Renal cortex interstitium (tissue), 11 donors: ENCODE measurements around the gene PIP5K1B. TPM values are rescaled to one million over a fixed set of nuclear protein-coding genes. Genes with fewer than 3 reads are reported as not detected.
"Not testable (repeated sequence)": the region's sequence is repeated elsewhere in the genome, so short reads cannot be mapped to it uniquely, and the experiment has no call there.

Source experiments
- DNase-seq, 11 donors: peaks; one replicate each; pipeline ENCODE4 v3.0.0-alpha.2; 2013; ENCODE audit warnings: low read depth in 9 of 11, low spot score in 4 of 11; ENCODE audit errors: extremely low read depth in 1 of 11
- polyA plus RNA-seq, 3 donors: library from polyadenylated mRNA; unstranded; fragments of 120-200 nt; gene quantifications; one replicate each; pipeline ENCODE4 v1.2.1, GENCODE V29; 2013; ENCODE audit not compliant: insufficient read length in 3 of 3

The PIP5K1B gene
- polyA plus RNA-seq, 3 donors = 6.3 to 8.4 (median 6.6) TPM

DNA sequence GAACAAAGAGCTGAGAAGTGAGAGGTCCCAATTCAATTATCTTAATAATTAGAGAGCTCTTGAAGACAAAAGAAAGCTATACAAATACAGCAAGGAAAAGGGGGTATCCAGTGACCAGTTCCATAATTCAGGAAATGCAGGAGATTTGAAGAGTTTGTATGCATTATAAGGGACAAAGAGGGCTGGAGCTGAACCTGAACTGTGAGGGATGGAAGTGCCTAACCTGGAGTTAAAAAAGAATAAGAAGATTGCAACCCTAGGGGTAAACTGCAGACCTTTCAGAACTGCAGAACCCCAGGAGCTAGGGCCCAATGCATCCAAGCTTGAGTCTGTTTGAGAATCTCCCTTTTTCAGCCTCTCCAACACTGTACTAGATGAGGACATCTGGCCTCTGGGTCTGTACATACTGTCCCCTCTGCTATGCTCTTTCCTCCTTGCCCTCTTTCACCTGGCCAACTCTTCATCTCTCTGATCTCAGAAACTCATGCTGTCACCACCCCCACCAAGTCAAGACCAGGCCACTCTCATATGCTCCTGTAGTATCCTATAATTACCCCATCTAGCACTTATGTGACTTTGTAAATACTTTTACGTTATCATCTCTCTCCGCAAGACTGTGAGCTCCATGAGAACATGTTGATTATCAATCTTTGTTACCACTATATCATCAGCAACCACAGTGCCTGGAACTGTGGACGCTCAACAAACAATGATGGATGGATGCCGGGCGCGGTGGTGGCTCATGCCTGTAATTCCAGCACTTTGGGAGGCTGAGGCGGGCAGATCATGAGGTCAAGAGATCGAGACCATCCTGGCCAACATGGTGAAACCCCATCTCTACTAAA lies 315.5 kb downstream of the PIP5K1B start:
- no peak for DNase-seq

DNA sequence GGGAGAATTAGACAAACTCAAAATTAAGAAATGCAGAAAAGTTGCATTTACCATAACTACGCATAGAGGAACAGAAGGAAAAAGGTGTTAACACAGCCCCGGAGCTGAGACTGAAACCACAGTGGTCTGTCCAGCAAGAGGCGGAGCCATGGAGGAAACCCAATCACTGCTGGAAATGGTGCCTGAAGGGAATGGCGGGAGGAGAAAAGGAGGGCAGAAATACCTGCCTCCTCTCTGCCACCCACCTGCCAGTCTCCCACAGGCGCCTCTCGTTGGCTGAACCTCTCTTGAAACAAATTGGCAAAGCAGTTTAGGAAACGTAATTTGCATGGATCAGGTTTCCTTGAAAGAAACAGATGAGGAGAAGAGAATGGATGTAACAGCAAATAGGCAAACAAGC lies 318.6 kb downstream of the PIP5K1B start:
- no peak for DNase-seq

DNA sequence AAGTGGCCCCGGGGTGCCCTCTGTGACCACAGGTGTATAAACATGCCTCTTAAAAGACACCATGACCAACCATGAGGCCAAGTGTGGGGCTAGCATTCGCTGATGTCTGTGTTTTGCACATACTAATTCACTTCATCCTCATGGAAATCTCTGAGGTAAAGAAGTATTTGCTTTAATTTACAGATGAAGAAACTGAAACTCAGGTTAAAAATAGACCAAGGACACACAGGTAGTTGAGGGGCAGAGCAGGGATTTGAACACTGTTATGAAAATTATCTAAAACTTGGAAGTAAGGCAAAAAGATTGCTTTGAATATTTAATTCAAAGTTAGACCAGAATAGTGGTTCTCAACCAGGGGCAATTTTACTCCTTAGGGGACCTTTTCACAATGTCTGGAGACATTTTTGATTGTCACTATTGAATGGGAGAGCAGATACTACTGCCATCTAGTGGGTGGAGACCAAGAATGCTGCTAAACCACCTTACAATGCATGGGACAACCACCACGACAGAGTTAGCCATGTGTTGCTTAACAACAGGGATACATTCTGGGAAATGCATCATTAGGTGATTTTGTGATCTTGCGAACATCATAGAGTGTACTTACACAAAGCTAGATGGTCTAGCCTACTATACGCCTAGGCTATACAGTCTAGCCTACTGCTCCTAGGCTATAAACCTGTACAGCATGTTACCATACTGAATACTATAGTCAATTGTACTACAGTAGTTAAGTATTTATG lies 322.5 kb downstream of the PIP5K1B start:
- DNase-seq = peak in 9 of 11 donors; percentile 31 to 51 (median 43)

DNA sequence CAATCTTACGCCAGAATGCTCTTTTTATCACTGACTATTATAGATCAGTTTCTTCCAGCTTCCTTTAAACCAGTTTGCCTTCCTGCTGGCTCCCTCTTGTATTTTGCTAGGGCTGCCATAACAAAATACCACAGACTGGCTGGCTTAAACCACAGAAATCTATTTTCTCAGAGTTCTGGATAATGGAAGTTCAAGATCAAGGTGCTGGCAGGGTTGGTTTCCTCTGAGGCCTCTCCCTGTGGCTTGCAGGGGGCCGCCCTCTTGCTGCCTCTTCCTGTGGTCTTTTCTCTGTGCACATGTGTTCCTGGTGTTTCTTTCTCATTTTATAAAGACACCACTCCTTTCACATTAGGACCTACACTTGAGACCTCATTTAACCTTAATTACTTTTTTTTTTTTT lies 323.7 kb downstream of the PIP5K1B start:
- no peak for DNase-seq

DNA sequence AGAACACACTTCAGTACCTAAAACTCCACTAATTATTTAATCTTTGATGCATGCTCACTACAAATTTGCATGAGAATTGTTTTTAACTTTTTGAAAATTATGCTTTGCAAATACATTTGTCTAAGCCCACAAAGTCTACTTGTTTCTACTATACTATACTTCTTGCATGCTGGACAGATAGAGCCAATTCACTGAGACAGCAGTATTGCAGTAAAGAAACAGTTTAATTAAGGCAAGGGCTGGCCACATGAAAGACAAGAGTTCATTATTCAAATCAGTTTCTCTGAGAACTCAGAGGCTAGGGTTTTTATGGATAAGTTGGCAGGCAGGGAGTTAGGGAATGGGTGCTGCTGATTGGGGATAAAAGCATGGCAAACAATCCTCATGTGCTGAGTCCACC lies 324.5 kb downstream of the PIP5K1B start:
- no peak for DNase-seq

DNA sequence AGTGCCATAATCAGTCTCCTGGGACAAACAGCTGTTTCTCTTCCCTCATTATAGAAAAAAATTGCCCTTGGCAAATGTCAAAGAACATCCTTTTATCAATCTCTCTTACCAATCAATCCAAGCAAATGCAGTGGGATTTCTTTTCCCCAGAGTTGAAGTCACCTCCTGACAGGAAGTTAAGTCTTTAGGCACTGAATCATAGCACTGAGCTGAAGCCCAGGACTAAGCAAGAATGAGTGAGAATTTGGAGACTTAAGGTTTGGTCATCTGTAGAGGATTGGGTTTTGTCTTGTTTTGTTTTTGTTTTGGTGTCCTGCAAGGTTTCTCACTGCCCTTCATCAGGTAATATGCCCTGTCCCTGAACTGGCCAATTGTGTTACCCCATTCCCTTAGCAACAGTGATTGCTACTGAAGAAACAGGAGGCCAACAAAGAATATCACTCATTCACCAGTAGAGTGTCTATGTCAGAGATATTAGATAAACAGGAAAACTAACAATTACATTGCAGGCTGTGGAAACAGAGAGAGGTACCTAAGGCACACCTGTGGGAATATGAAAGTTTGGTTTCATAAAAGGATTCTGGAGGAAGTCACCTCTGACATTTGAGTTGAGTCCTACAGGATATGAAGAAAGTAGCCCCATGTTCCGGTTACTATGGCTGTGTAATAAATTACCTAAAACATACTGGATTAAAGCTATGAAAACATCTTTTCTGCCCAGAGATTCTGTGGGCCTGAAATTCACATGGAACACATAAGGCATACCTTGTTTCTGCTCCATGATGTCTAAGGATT lies 326.0 kb downstream of the PIP5K1B start:
- DNase-seq = no peak

DNA sequence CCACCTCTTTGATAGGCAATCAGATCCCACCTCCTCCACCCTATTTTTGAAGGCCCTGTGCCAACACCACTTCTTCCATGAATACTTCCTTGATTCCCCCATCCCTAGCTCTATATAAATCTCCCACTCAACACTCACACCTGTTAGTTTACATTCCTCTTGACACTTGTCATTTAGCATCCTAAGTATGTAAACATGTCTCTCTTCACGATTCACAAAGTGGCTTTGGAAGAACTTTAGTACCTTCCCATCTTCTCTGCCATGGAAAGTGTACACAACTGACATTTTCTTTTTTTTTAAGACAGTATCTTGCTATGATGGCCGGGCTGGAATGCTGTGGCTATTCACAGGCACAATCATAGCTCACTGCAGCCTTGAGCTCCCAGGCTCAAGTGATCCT lies 329.0 kb downstream of the PIP5K1B start:
- no peak for DNase-seq

DNA sequence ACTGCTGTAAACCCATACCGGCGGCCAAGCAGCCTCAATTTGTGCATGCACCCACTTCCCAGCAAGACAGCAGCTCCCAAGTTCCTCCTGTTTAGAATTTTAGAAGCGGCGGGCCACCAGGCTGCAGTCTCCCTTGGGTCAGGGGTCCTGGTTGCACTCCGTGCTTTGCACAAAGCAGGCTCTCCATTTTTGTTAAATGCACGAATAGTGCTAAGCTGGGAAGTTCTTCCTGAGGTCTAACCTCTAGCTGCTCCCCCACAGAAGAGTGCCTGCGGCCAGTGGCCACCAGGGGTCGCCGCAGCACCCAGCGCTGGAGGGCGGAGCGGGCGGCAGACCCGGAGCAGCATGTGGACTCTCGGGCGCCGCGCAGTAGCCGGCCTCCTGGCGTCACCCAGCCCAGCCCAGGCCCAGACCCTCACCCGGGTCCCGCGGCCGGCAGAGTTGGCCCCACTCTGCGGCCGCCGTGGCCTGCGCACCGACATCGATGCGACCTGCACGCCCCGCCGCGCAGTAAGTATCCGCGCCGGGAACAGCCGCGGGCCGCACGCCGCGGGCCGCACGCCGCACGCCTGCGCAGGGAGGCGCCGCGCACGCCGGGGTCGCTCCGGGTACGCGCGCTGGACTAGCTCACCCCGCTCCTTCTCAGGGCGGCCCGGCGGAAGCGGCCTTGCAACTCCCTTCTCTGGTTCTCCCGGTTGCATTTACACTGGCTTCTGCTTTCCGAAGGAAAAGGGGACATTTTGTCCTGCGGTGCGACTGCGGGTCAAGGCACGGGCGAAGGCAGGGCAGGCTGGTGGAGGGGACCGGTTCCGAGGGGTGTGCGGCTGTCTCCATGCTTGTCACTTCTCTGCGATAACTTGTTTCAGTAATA lies 330.6 kb downstream of the PIP5K1B start, which contains the start of gene FXN:
Gene FXN (plus strand): TSS at position 315 of the 871 bp plus-strand sequence. CDS start 31 bp downstream, at position 346.
- DNase-seq = peak; percentile 48 to 81 (median 70)

DNA sequence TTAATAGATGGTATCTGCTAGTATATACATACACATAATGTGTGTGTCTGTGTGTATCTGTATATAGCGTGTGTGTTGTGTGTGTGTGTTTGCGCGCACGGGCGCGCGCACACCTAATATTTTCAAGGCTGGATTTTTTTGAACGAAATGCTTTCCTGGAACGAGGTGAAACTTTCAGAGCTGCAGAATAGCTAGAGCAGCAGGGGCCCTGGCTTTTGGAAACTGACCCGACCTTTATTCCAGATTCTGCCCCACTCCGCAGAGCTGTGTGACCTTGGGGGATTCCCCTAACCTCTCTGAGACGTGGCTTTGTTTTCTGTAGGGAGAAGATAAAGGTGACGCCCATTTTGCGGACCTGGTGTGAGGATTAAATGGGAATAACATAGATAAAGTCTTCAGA lies 331.3 kb downstream of the PIP5K1B start:
- DNase-seq = peak in 1 of 11 donors; percentile 28

DNA sequence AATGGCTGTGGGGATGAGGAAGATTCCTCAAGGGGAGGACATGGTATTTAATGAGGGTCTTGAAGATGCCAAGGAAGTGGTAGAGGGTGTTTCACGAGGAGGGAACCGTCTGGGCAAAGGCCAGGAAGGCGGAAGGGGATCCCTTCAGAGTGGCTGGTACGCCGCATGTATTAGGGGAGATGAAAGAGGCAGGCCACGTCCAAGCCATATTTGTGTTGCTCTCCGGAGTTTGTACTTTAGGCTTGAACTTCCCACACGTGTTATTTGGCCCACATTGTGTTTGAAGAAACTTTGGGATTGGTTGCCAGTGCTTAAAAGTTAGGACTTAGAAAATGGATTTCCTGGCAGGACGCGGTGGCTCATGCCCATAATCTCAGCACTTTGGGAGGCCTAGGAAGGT lies 331.8 kb downstream of the PIP5K1B start:
- DNase-seq = no peak

DNA sequence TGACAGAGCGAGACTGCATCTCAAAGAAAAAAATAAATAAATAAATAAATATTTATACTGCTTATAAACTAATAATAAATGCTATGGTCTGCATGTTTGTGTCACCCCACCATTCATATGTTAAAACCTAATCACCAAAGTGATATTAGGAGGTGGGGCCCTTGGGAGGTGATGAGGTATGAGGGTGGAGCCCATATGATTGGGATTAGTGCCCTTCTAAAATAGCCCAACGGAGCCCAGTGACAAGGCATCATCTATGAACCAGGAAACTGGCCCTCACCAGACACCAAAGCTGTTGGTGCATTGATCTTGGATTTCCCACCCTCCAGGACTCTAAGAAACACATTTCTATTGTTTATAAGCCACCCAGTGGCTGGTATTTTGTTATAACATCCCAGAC lies 335.6 kb downstream of the PIP5K1B start:
- no peak for DNase-seq

DNA sequence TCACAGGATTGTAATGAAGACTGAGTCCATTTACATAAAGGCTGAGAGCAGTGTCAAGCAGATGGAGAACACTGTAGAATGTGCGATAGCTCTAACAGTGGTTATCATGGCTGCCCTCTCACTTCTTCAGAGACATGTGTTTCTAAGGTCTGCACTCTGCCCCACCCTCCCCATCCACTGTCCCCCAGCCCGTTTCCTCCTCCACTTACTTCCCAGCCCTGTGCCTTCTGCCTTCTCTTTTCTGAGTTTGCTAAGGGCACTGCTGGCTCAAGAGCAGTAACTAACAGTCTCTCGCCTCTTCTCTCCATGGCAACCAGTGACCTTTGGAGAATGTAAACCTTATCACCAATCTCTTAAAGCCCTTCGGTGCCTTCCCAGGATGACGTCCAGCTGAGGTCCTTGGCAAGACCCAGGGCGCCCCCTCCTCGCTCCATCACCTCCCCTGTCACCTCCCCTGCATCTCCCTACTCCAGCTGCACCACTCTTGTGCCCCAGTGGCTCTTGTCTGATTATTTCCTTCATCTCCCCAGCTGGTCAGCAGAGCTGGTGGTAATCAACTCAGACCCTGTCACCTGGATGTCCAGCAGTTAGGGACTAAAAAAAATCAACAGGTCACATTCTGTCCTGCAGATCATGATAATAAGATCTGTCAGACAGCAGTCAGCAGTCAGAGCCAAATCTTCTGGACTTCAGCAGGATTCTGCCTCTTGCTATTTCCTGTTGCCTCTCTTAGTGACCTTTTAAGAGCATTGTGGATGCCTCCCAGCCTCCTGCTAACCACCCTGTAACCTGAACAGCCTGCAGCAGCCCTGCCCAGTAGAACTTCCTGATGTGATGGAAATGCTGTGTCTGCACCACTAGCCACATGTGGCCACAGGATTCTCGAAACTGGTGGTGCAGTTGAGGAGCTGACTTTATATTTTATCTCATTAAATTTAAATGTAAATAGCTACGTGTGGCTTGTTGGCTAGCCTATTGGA lies 339.5 kb downstream of the PIP5K1B start:
- peak in 1 of 11 donors; percentile 26 for DNase-seq

DNA sequence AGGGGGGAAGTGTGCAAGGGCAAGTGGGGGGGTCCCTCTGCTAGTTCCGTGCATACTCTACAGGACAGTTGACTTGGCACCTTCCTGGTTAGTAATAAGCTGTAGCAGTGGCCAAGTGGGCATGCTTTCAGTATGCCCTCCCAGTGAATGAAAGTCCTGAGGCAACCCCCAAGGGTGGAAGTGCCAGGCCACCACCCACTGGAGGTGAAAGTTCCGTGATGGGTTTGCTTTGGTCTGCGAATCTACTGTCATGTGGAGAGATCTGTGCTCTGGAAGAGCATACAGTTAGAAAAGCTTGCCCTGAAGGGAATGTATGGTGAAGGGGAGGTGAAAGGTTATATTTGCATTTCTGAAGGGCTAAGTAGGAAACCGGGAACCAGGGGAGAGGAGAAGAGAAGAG lies 340.8 kb downstream of the PIP5K1B start:
- no peak for DNase-seq

DNA sequence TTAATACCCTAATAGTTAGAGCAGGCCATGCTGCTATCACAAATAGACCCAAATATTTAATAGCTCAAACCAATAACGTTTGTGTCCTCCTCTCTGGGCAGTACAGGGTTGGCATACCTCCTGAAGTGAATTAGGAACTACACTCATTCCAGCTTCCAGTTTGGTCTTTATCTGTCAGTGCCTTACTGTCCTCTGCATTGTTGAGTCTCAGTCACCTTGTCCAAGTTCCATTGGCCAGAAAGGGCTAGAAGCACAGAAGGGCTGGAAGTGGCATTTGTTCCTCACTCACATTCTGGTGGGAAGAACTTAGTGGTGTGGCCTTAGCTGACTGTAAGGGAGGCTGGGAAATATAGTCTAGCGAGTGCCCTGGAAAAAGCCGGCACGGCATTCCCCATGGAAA lies 341.7 kb downstream of the PIP5K1B start:
- no peak for DNase-seq

DNA sequence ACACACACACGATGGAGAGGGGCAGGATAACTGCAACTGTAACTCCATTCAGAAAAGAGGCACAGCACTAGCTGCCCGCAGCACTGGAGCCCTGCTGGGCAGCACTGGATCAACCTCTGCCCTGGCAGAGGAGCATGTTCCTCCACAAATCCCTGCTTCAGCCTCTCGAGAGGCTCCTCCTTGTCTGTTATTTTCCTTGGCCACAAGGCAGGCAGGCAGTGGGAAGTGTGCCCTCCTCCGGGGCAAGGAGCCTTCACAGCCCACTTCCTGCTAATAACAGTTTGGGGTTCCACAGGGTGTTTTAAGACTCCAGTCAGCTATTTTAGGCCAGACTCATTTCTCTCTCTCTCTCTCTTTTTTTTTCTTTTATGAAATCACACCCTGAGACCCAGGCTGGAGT lies 342.3 kb downstream of the PIP5K1B start:
- DNase-seq = no peak

DNA sequence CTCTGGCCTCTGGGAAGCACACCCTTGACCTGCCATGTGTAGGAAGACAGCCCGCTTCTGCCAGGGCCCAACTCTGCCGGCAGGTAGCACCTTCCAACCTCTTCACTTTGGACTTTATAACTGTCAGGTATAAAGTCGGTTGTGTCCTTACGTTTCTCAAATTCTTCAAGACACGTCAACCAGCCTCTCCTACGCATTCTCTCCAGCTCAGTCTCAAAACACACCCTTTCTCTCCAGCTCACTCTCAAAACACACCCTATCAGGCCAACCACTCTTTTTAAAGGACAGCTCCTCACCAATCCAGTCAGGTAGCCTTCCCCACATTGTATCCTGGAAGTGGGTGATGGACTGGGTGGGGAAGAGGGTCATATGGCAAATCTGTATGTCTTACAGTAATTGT lies 344.1 kb downstream of the PIP5K1B start:
- no peak for DNase-seq

DNA sequence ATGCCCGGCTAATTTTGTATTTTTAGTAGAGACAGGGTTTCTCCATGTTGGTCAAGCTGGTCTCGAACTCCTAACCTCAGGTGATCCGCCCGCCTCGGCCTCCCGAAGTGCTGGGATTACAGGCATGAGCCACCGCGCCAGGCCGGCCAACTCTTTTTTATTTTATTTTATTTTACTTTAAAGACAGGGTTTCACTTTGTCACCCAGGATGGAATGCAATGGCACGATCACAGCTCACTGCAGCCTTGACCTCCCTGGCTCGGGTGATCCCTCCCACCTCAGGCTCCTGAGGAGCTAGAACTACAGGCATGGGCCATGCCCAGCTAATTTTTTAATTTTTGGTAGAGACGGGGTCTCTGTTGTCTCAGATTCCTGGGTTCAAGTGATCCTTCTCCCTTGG lies 345.9 kb downstream of the PIP5K1B start:
- DNase-seq = not testable (repeated sequence)
